GM12872 (cell line): ENCODE data around the gene GPATCH2.

Source experiments
- TF ChIP-seq, protein P1 (sequence below): IDR thresholded peaks from 3 replicates; pipeline ENCODE4 v1.5.1; 2011; ENCODE audit warnings: low read depth, mild to moderate bottlenecking, low read length, moderate library complexity; ENCODE audit not compliant: insufficient read depth

The GPATCH2 gene

DNA sequence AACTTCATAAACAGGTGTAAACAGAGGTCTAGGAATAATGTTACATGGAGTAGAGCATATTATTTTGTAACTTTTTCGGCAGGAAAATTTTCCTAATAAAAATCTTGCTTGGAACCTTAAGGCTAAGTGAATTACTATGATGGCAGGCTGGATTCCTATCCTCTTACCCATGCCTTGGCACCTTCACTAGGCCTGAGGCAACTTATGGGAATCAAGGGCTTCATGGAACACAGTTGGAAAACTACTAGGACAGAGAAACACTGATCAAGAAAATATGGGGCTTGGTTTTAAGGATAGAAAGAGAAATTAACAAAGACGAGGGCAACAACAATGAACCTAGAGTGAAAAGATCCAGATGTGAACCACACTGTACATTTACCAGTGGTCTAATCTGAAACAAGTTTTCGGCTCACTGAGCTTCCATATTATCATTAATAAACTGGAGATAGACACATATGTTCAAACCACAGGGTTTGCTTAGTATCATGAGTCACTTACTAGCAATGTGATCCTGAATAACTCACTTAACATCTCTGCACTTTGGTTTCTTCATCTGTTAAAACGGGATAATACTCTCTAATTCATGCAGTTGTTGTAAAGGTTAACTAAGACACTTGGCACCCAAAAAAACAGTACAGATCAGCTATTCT, 68.5 kb downstream of the GPATCH2 start:
- TF ChIP-seq, protein P1, sequence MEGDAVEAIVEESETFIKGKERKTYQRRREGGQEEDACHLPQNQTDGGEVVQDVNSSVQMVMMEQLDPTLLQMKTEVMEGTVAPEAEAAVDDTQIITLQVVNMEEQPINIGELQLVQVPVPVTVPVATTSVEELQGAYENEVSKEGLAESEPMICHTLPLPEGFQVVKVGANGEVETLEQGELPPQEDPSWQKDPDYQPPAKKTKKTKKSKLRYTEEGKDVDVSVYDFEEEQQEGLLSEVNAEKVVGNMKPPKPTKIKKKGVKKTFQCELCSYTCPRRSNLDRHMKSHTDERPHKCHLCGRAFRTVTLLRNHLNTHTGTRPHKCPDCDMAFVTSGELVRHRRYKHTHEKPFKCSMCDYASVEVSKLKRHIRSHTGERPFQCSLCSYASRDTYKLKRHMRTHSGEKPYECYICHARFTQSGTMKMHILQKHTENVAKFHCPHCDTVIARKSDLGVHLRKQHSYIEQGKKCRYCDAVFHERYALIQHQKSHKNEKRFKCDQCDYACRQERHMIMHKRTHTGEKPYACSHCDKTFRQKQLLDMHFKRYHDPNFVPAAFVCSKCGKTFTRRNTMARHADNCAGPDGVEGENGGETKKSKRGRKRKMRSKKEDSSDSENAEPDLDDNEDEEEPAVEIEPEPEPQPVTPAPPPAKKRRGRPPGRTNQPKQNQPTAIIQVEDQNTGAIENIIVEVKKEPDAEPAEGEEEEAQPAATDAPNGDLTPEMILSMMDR, result no peak

DNA sequence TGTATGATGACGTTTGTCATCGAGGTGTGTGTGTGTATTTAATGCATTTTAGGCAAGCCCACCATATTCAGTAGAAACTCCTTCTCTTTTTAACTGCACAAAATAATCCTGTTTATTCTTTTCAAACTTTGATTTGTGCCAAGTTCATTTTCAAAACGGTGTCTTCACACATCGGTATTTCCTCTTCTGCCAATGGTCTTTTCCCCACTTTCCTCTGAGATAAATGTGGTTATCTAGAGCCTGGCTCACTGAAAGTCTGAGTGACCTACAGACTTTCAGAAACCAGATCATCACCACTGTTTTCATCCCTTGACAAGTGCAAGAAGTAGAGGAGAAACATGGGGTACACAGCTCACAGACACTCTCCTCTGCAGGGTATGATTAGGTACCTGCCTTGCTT, 69.4 kb downstream of the GPATCH2 start:
- TF ChIP-seq, protein P1, result no peak

DNA sequence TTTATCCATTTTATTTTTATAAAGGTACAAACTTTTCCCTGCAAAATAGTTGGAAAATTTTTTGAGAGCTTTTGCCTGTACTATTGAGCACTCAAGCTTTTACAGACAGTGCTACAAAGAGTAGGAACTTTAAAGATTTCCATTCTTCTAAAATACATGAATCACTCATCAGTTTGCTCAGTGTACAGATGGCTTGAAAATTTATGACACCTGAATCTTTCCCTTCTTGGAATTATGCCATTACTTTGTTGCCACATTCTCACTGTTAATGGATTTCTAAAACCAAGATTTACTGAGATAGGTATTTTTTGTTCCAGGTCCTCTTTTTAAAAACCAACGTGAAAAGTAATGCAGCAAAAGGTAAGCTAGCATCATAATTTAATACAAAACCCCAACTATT, 76.0 kb downstream of the GPATCH2 start:
- TF ChIP-seq, protein P1, result no peak

DNA sequence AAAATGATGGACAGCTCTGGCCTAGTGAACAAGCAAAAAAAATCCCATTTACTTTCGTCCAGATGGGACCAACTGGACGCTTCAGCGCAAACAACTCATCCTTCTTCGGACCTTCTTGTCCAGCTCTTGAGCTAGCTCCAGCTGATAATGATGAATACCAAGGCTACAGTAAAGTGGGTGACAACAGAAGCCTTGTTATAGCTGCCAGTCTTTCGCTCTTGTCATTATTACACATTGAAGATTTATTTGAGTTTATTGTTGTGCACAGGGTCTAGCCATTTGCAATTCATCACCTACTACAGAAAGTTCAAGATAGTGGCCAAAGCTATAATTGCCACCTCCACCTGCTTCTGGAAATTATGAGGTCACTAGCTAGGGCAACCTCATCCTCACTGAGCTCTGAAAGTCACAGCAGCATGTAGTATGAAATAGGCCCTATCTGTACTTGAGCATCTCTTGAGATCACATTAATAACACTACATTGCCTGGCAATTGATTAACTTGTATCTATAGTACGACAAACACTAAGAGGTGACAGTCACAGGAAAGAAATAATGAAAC, 76.9 kb downstream of the GPATCH2 start:
- TF ChIP-seq, protein P1, result no peak

DNA sequence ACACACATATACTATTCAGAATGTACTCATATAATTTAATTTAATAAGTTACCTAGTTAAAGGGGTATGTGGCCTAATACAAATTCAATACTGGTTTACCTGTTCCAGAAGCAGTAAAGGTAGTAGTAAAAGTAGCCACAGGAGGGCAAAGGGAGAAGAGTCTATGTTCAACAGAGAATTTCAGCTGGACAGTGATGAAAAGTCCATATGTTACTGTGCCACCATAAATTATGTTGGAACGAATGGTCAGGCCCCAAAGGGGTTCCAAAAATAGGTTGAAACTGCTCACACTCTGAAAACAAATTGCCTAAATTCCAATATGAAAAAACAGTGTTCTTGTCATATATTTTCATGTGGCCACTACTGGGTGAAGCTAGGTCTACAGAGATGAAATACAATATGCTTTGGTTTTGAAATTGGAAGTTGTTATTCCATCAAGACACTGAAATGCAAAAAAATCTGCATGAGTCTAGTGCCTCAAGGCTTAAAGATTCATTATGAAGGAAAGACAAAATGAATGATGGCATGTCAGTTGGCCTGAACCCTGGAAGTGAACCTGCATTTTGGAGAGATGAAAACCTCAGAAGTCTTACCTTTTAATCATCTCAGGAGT, 78.4 kb downstream of the GPATCH2 start:
- TF ChIP-seq, protein P1, result no peak

DNA sequence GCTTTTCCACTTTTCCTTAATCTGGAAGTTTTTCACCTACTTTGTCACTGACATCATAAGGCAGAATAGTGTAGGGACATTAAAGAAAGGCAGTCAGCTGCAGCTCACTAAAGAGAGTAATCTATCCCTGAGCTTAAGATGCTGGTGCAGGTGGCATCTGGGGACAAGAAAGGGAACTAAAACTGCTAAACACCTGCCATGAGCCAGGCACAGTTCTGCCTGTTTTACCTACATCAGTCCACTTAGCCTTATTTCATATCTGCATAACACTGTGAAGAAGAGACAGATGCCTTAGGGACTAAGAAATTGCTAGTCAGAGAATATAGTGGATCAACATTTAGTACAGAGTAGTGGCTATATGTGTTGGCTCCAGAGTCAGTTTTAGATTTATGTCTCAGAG, 88.1 kb downstream of the GPATCH2 start:
- TF ChIP-seq, protein P1, result no peak

DNA sequence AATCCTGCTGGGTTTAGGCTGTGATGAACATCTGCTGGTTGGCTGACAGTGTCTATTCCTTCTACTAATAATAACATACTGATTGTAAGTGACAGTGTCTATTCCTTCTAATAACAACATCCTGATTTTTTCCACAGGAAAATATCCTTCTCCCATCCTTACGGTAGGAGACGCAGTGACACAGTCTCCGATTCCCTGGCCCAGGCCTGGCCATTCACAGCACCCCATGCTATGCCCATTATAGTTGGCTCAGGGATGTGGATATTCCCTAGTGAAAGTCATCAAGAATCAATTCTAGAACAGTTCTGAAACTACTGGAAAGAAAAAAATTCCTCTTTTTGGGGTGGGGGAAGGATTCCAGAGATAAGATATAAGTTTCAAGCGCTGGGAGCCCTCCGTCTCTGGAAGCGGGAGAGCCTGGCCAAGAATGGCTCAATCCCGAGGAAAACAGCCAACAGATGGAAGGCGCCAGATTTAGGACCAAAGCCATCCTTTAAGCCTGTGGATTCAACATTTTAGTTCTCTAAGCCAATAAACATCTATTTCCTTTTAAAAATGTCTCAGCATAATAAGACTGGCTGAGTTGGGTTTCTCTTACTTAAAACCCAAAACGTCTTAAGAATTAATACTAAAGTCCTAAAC, 88.6 kb downstream of the GPATCH2 start:
- TF ChIP-seq, protein P1, result no peak
